HG03442 (cell line): ENCODE results near the gene GLB1L2.
"Not testable (repeated sequence)": the region's sequence is repeated elsewhere in the genome, so short reads cannot be mapped to it uniquely, and the experiment has no call there.

Experiments used
- ATAC-seq: cut with Tn5 transposase; IDR thresholded peaks from one replicate; pipeline ENCODE4 v1.9.1; 2021; ENCODE audit warnings: mild to moderate bottlenecking, moderate library complexity; ENCODE audit not compliant: unreplicated experiment

Gene GLB1L2, protein sequence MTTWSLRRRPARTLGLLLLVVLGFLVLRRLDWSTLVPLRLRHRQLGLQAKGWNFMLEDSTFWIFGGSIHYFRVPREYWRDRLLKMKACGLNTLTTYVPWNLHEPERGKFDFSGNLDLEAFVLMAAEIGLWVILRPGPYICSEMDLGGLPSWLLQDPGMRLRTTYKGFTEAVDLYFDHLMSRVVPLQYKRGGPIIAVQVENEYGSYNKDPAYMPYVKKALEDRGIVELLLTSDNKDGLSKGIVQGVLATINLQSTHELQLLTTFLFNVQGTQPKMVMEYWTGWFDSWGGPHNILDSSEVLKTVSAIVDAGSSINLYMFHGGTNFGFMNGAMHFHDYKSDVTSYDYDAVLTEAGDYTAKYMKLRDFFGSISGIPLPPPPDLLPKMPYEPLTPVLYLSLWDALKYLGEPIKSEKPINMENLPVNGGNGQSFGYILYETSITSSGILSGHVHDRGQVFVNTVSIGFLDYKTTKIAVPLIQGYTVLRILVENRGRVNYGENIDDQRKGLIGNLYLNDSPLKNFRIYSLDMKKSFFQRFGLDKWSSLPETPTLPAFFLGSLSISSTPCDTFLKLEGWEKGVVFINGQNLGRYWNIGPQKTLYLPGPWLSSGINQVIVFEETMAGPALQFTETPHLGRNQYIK

DNA sequence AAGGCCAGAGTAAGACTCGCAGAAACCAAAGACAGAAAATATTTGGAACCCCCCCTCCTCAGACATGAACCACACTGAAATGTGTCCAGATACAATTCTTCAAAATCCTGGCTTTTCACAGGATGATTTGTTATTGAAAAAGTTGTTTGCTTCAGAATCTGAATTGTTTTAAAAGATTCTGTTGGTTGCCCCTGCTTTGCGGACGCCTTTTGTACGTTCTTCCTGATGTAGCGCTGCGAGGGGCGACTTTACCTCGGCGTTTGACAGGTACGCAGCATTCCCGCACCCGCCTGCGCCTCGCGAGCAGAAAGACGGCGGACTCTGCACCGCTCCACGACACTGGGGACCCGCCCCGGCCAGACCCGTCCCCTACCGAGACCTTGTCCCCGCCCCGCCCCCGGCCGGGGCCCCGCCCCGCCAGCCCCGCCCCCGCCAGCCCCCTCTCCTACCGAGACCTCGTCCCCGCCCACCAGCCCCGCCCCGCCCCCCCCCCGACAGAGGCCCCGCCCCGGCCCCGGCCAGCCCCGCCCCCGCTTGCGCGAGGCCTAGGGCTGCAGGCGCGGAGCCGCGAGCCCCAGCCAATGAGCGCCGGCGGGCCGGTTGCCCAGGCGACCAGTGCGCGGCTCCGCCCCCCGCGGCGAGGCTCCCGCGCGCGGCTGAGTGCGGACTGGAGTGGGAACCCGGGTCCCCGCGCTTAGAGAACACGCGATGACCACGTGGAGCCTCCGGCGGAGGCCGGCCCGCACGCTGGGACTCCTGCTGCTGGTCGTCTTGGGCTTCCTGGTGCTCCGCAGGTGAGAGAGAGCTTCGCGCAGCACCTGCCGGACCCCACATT is at the start of gene GLB1L2:
TSS of gene GLB1L2 (plus strand) at position 635 of the 835 bp plus-strand sequence. CDS start at position 709, 74 bp downstream.
- ATAC-seq = peak; percentile 85

DNA sequence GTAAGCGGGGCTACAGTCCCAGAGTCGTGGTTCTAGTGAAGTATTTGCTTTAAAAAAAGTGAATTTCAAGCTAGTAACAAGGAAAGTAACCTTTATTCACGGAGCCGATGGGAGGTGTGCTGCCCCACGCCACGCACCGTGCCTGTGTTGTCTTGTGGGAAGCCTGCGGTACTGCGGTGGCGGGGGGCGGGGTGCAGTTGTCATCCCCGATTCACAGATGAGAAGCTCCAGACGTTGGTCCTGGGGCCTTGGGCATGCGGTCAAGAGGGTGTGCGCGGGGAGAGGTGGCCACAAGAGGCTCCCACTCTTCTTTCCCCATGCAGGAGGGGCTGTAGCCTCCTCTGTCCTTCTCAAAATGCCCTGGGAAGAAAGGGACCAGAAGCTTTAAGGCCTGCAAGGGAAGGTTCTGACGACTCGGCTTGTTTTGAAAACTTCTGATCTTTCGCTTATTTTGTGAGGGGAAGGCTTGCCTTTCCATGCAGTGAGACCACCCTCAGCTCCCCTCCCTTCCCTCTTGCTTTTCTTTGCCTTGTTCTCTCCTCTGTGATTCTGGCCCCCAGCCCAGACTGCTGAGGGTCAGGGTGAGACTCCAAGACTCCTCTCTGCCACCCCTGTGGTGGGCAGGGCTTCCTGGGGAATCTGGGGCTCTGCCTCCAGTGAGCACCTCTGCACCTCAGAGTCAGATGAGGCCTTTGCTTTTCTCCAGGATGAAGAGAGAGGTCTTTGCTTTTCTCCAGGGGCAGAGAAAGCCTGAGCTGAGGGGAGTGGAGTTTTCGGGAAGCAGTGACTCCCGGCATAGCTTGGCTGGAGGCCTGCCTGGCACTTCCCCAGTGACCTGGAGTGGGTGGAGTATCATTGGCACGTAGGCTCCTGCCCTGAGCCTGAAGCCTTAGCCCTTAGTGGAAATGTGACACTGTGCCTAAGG is 49.4 kb upstream of the GLB1L2 start:
- no peak for ATAC-seq

DNA sequence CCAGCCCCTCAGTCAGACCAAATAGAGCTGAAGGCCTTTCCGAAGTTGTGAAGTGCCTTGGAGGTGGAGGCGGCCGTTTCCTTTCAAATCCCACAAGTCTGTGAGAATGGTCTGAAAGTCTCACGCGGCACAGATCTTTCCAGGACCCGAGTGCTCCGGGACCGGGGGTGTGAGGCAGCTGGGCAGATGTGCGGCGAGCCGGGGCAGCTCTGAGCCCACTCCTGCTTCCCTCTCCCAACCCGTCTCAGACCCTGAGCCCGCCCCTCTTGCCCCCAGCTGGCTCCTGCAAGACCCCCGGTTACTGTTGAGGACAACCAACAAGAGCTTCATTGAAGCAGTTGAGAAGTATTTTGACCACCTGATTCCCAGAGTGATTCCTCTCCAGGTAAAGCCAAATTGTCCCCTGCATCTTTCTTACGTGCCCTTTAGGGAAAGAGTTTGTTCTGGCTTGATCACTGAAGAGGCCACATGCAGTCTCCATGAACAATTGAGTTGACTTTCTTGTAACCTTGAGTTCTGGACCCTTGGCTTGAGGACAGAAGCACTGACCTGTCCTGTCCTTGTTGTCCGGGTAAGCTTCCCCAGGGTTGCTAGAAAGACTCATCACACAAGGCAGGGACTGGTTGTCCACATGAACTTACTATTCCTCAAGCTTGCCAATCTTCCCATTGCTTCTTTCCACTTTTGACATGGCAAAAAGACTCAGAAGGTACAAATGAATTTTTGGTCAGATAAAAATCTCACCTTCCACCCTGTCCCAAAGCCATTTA is 48.1 kb upstream of the GLB1L2 start:
- no peak for ATAC-seq

DNA sequence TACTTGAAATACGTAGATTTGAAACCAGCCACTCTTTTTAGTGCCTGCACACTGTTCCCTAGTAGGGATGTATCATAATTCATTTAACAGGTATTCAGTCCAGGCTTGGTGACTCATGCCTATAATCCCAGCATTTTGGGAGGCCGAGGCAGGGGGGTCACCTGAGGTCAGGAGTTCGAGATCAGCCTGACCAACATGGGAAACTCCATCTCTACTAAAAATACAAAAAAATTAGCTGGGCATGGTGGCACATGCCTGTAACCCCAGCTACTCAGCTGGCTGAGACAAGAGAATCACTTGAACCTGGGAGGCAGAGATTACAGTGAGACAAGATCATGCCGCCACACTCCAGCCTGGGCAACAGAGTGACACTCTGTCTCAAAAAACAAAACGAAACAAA is 47.4 kb upstream of the GLB1L2 start:
- ATAC-seq = not testable (repeated sequence)

DNA sequence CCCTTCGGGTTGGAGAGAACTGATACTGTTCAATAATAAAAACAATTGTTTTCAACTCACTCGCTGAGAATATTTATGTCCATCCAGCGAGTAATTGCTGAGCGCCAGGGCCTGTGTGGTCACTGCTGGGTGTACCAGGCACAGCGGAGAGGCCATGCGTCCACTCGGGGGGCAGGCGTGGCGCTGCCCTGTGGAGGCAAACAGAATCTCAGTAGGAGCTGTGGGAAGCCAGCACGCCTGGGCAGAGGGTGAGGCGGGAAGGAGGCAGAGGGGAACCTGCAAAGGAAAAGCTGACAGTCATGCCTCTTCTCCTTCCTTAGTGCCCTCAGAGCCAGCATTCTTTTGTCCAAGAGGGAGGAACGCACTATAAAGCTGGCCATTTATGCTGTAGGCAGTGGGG is 44.2 kb upstream of the GLB1L2 start:
- no peak for ATAC-seq

DNA sequence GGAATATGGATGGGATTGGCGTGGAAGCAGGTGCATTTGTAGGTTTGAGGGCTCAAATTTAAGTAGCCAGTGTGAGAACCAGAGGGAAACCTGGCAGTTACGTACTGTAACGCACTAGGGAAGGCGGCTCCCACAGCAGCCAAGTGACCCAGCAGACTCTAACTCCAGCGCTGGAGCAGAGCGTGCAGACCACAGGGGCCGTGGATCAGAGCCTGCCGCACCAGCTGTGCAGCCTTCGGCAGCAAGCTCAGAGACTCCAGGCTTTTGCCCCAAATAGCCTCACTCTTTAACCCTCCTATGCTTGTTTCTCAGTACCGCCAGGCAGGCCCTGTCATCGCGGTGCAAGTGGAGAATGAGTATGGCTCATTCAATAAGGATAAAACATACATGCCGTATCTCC is 43.3 kb upstream of the GLB1L2 start:
- ATAC-seq = no peak

DNA sequence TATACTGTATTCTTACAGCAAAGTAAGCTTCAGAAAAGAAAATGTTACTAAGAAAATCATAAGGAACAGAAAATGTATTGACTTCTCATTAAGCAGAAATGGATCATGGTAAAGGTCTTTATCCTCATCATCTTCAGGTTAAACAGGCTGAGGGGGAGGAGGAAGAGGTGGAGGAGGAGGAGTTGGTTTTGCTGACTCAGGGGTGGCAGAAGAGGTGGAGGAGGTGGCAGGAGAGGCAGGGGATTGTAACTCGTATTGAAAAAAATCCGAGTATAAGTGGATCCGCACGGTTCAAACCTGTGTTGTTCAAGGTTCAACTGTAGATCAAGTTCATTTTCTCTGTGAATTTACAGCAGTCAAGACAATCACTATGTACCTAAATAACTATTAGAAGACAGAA is 42.6 kb upstream of the GLB1L2 start:
- no peak for ATAC-seq

DNA sequence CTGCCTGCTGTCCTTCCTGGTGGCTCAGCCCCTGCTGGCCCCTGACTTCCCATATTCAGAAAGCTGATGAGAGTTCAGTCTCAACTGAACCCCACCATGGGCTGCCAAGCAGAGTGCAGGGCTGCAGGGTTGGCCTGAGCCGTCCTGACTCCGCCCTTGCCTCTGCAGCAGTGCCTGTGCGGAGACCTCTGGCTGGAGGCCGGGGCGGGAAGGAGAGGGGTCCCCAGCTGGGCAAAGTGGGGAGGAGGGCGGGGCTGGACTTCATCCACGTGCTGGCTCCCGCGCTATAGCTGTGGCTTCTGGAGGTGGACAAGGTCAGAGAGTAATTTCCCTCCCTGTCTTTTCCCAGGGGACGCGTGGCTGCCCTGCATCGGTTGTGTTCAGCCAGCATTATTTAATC is 42.0 kb upstream of the GLB1L2 start:
- no peak for ATAC-seq

DNA sequence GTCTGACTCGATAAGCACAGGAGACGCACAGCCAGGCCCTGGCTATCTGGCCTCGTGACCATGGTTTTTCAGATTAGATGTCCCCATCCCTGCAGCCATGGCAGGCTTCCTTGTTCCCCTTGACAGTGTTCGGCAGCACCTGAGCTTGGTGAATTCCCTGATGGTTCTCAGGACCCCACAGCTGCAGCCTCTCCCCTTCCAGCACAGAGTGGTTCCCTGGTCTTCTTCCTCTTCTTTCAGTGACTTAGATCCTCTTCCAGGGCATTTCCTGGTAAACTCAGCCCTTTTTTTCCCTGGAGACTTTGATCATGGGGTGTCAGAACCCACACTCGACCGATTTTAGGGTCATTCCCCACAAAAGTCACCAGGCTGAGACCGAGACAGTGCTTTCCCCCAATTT is 41.1 kb upstream of the GLB1L2 start:
- no peak for ATAC-seq

DNA sequence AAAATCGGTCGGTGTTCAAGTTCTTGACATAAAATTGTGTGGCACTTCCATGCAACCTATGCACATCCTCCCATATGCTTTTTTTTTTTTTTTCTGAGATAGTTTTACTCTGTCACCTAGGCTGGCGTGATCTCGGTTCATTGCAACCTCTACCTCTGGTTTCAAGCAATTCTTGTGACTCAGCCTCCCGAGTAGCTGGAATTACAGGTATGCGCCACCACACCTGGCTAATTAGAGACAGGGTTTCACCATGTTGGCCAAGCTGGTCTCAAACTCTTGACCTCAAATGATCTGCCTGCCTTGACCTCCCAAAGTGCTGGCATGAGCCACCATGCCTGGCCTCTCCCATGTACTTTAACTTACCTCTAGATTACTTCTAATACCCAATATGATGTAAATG is 40.6 kb upstream of the GLB1L2 start:
- no peak for ATAC-seq

DNA sequence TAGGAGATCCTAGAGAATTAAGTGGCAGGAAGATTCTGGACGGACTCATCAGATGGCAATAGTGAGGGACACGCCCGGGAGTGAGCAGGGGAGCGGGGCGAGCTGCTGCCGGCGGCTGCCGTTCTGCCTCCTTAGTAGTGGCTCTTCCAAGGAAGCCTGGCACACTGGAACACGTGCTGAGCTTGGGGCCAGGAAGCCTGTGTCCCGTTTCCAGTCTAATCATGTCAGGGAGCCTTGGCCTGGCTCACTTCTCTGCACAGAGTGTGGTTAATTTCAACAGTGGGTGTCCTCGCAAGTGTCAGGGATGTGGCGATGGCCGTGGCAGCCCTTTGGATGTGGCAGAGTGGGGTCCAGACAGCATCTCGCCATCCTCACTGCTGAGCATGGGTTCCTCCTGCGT is 39.1 kb upstream of the GLB1L2 start:
- ATAC-seq = no peak

DNA sequence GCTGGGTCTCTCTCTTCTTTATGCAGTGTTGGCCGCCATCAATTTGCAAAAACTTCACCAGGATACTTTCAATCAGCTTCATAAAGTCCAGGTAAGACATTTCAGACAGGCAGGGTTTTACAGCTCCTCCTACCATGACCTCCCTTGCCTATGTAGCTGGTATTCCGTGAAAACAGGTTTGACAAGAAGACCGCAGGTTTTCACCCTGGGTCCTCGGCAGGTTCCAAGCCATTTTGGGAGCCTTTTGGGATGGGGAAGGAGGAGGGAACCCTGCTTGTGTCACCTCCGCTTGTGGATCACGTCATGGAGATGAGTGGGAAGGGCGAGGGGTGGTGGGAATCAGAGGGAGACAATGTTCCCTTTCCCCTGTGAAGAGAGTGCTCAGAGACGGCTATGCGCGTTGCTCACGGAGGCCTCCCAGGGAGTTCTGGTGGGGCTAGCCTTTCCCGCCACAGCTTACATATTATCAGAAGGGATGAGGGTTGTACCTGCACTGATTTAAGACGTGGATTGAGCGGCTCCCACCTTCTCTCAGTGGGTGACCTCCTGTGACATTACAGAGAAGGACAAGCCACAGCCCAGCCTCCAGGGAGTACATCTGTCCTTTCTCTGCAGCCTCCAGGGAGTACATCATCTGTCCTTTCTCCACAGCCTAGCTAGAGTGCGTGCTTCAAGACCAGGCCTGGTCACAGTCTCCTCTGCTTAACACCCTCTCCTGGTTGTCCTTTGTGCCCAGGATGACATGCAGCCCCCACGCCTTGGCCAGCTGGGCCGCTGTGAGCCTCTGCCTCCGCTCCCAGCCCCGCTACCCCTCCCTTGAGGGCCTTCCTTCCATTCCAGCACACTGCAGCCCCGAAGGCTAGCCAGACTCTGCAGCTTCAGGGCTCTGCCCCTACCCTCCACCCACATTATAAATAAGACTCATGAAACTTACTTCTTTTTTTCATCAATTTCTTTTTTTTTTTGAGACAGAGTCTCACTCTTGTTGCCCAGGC is 38.4 kb upstream of the GLB1L2 start:
- no peak for ATAC-seq

DNA sequence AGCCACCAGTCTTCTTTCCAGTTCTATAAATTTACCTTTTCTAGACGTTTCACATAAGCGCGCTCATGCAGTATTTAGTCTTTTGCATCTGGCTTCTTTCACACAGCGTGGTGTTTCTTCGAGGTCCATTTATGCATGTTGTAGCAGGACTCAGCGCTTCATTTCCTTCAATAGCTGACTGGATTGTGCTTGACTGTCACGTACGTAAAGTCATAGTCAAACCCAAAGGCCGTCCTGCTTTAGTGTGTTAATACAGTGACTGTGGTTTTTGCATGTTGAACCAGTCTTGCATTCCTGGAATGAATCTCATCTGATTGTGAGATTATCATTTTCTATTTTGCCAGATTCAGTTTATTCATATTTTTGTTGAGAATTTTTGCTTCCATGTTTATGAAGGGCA is 37.1 kb upstream of the GLB1L2 start:
- no peak for ATAC-seq

DNA sequence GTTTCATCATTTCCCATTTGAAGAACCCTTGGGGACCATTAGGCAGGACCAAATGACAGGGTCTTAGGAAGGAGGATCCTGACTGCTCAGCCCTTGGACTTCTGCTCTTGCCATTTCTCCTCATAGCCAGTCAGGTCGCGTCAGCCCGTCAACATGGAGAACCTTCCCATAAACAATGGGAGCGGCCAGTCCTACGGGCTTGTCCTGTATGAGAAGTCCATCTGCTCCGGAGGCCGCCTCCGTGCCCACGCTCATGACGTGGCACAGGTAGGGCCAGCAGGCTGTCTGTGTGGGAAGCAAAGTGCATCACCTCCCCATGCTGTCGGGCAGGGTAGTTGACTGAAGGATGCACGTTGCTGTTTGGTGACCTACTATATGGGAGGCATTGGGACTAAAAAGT is 19.6 kb upstream of the GLB1L2 start:
- ATAC-seq = no peak

DNA sequence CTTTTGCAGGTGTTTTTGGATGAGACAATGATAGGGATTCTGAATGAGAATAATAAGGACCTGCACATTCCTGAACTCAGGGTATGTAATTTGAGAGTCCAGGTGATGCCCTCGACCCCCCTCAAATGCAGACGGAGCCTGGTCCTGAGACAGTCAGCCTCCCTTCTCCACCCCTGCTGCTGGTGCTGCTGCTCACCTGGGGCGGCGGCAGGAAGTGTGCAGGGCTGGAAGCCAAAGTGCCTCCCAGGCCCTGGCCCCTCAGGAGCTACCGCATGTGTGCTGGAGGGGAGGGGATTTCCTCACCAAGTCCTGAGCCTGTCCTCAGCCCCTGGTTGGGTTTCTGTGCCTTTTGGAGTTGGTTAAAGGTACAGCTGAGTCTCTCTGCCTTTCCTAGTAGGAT is 19.0 kb upstream of the GLB1L2 start:
- ATAC-seq = no peak

DNA sequence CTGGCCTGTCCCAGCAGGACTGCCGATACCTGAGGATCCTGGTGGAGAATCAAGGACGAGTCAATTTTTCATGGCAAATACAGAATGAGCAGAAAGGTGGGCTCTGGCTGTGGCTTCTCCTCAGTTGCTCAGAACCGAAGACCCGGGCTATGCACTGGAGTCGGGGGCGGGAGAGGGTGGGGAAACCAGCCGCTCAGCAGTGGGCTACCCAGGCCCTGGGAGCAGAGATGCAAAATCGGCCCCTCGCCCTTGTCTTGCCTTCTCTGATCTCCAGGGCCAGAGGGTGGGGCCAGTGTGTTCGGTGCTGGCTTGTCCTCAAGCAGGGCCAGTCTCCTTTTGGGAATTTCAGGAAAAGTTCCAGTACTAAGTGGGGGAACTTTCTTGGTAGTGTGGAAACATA is 18.4 kb upstream of the GLB1L2 start:
- ATAC-seq = no peak

DNA sequence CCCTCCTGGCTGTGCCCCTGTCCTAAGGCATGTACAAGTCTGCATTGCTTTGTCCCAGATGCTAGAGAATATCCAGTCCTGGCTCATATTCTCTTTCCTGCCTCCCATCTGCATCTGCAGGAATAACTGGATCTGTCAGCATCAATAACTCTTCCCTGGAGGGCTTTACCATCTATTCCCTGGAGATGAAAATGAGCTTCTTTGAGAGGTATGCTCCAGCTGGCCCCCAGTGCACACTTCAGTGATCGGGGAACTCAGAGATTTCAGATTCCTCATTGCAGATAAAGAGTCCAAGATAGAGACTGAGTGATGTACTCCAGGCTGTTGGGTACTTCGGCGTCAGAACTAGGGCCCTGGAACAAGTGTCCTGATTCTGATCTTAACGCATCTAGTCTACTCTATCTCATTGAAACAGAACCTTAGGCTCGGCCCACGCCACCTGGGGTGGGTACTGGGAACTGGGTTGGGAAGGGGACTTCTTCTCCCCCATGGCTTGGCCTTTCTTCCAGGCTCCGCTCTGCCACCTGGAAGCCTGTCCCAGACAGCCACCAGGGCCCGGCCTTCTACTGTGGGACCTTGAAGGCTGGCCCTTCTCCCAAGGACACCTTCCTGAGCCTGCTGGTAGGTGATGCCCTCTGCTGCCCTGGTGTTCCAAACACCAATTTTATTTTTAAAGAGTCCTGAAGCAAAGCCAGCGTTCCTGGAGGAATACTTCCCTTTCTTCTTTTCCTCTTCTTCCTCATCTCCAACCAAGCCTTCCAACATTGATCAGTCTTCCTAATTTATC is 17.8 kb upstream of the GLB1L2 start:
- ATAC-seq = no peak

DNA sequence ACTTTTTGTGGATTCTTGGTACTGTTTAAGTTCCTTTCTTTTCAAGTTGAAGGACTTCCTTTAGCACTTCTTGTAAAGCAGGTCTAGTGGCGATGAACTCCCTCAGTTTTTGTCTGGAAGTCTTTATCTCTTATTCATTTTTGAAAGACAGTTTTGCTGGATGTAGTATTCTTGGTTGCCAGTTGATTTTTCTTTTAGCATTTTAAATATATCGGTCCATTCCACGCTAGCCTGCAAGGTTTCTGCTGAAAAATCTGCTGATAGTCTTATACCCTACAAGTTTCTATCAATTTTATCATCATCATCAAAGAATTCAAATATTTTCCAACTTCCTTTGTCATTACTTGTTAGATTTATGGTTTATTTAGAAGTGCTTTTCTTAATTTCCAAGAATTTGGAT is 14.7 kb upstream of the GLB1L2 start:
- ATAC-seq = no peak
